IMR-90 (cell line): ENCODE measurements around the gene PRSS21. TPM values are rescaled to one million over a fixed set of nuclear protein-coding genes. Genes with fewer than 3 reads are reported as not detected.

ENCODE experiments used
- ATAC-seq: fragments of 200-7000 bp; cut with Tn5 transposase; 2 replicates; pipeline ENCODE4 v1.9.1; 2020; ENCODE audit warnings: low read depth, mild to moderate bottlenecking, moderate library complexity
- BruUV-seq: library from RNA; stranded (reverse); fragments of 400-500 nt; replicated peaks from 2 replicates; lab custom pipeline; 2021; lab: Mats Ljungman, UMichigan
- CTCF ChIA-PET: fragments of 300-600 bp; formaldehyde crosslinking; extraction: SDS; loops from one replicate; lab custom pipeline; 2021; ENCODE audit warnings: antibody characterized with exemption; lab: Yijun Ruan, JAX
- POLR2A ChIA-PET: fragments of 300-600 bp; sonication (Branson Sonifier 250); formaldehyde crosslinking; loops from one replicate; lab custom pipeline; 2022; ENCODE audit warnings: antibody characterized with exemption; ENCODE audit not compliant: unreplicated experiment; lab: Charles Lee
- DNase-seq: peaks from one replicate; pipeline ENCODE4 v3.0.0; 2013
- H2AFZ ChIP-seq: replicated peaks from 2 replicates; pipeline ENCODE3; 2013; ENCODE audit warnings: low read length, mild to moderate bottlenecking; ENCODE audit not compliant: poor library complexity
- H2AK5ac ChIP-seq: 2 replicates; pipeline ENCODE4 v1.6.1; 2013; ENCODE audit warnings: low read depth, low read length, inconsistent platforms
- H2AK9ac ChIP-seq: replicated peaks from 2 replicates; pipeline ENCODE3; 2013; ENCODE audit warnings: mild to moderate bottlenecking, low read depth, low read length, moderate library complexity; ENCODE audit not compliant: poor library complexity
- H2BK120ac ChIP-seq: 2 replicates; pipeline ENCODE4 v1.6.1; 2013; ENCODE audit warnings: low read depth, low read length, inconsistent platforms
- H2BK15ac ChIP-seq: 3 replicates; pipeline ENCODE4 v1.6.1; 2013; ENCODE audit warnings: low read depth, low read length, inconsistent platforms
- H2BK20ac ChIP-seq: 2 replicates; pipeline ENCODE4 v1.6.1; 2013; ENCODE audit warnings: low read depth, mild to moderate bottlenecking, inconsistent platforms, low read length, moderate library complexity
- H2BK5ac ChIP-seq: 2 replicates; pipeline ENCODE4 v1.6.1; 2013; ENCODE audit warnings: mild to moderate bottlenecking, low read depth, low read length, inconsistent platforms; ENCODE audit not compliant: poor library complexity, severe bottlenecking
- H3K14ac ChIP-seq: replicated peaks from 2 replicates; pipeline ENCODE4 v1.6.1; 2013; ENCODE audit warnings: low read depth, low read length, inconsistent platforms
- H3K18ac ChIP-seq: 2 replicates; pipeline ENCODE4 v1.6.1; 2013; ENCODE audit warnings: low read depth, low read length, control low read depth
- H3K23ac ChIP-seq: 2 replicates; pipeline ENCODE4 v1.6.1; 2013; ENCODE audit warnings: low read depth, low read length, inconsistent platforms
- H3K27ac ChIP-seq: 2 replicates; pipeline ENCODE4 v1.5.1; 2013; ENCODE audit warnings: mild to moderate bottlenecking, control low read depth, low read length; ENCODE audit not compliant: insufficient read depth
- H3K27me3 ChIP-seq: 2 replicates; pipeline ENCODE4 v1.6.1; 2013; ENCODE audit warnings: low read length; ENCODE audit not compliant: control insufficient read depth, insufficient read depth
- H3K36me3 ChIP-seq: 2 replicates; pipeline ENCODE4 v1.6.1; 2013; ENCODE audit warnings: low read length, mixed read lengths; ENCODE audit not compliant: control insufficient read depth, insufficient read depth
- H3K4ac ChIP-seq: 2 replicates; pipeline ENCODE4 v1.6.1; 2013; ENCODE audit warnings: low read depth, low read length, inconsistent platforms
- H3K4me1 ChIP-seq: 2 replicates; pipeline ENCODE4 v1.6.1; 2013; ENCODE audit warnings: low read length, mixed read lengths; ENCODE audit not compliant: control insufficient read depth, insufficient read depth
- H3K4me2 ChIP-seq: 2 replicates; pipeline ENCODE4 v1.6.1; 2013; ENCODE audit warnings: low read depth, mild to moderate bottlenecking, control low read depth, low read length, moderate library complexity
- H3K4me3 ChIP-seq: 2 replicates; pipeline ENCODE4 v1.5.1; 2013; ENCODE audit warnings: low read depth, mild to moderate bottlenecking, control low read depth, low read length, moderate library complexity; ENCODE audit not compliant: insufficient read depth
- H3K56ac ChIP-seq: 2 replicates; pipeline ENCODE4 v1.6.1; 2013; ENCODE audit warnings: low read length, inconsistent platforms; ENCODE audit not compliant: insufficient read depth; ENCODE audit errors: extremely low read depth
- H3K79me1 ChIP-seq, 2 experiments: 2 replicates each; pipeline ENCODE4 v1.6.1; 2013; ENCODE audit warnings: low read length in 2 of 2, inconsistent platforms in 1 of 2, low read depth in 1 of 2
- H3K9ac ChIP-seq: 2 replicates; pipeline ENCODE4 v1.6.1; 2013; ENCODE audit warnings: low read depth, low read length, control low read depth
- H3K9me1 ChIP-seq: 2 replicates; pipeline ENCODE4 v1.6.1; 2013; ENCODE audit warnings: low read length, inconsistent platforms; ENCODE audit not compliant: insufficient read depth
- H3K9me3 ChIP-seq: 2 replicates; pipeline ENCODE4 v1.6.1; 2013; ENCODE audit warnings: low read length; ENCODE audit not compliant: control insufficient read depth, insufficient read depth
- H4K20me1 ChIP-seq: 2 replicates; pipeline ENCODE4 v1.6.1; 2013; ENCODE audit warnings: low read length, inconsistent platforms; ENCODE audit not compliant: insufficient read depth
- H4K5ac ChIP-seq: 2 replicates; pipeline ENCODE4 v1.6.1; 2013; ENCODE audit warnings: mild to moderate bottlenecking, low read depth, low read length, control low read depth
- H4K8ac ChIP-seq, 2 experiments: 2 replicates each; pipeline ENCODE4 v1.6.1; 2013; ENCODE audit warnings: low read depth in 2 of 2, low read length in 2 of 2, control low read depth in 1 of 2, inconsistent platforms in 1 of 2
- H4K91ac ChIP-seq: 2 replicates; pipeline ENCODE4 v1.6.1; 2013; ENCODE audit warnings: low read depth, low read length, inconsistent platforms; ENCODE audit not compliant: insufficient read depth
- BHLHE40 ChIP-seq: fragments of 150-350 bp; IDR thresholded peaks from 2 replicates; pipeline ENCODE4 v1.6.1; 2016; ENCODE audit warnings: mild to moderate bottlenecking, low read depth, low read length
- CEBPB ChIP-seq: IDR thresholded peaks from 2 replicates; pipeline ENCODE4 v1.6.1; 2012; ENCODE audit warnings: low read depth, low read length, improper control_type of control experiment
- CHD1 ChIP-seq: IDR thresholded peaks from 2 replicates; pipeline ENCODE4 v1.6.1; 2012; ENCODE audit warnings: low read depth, low read length, improper control_type of control experiment
- CTCF ChIP-seq: conservative IDR thresholded peaks from 2 replicates; pipeline ENCODE4 v1.5.1; 2012; ENCODE audit warnings: mild to moderate bottlenecking, low read depth, low read length, improper control_type of control experiment
- ELK1 ChIP-seq: fragments of 150-350 bp; IDR thresholded peaks from 2 replicates; pipeline ENCODE4 v1.6.1; 2016; ENCODE audit warnings: low read depth, mild to moderate bottlenecking, low read length, moderate library complexity, borderline replicate concordance
- FOS ChIP-seq: fragments of 150-350 bp; IDR thresholded peaks from 2 replicates; pipeline ENCODE4 v1.6.1; 2016; ENCODE audit warnings: low read depth, low read length
- MAFK ChIP-seq: IDR thresholded peaks from 2 replicates; pipeline ENCODE4 v1.6.1; 2012; ENCODE audit warnings: low read depth, low read length, improper control_type of control experiment
- MAZ ChIP-seq: IDR thresholded peaks from 2 replicates; pipeline ENCODE4 v1.6.1; 2012; ENCODE audit warnings: low read depth, mild to moderate bottlenecking, low read length, improper control_type of control experiment, moderate library complexity, borderline replicate concordance
- MXI1 ChIP-seq: IDR thresholded peaks from 2 replicates; pipeline ENCODE4 v1.6.1; 2012; ENCODE audit warnings: low read depth, mild to moderate bottlenecking, low read length, moderate library complexity, borderline replicate concordance
- NFE2L2 ChIP-seq: fragments of 150-350 bp; IDR thresholded peaks from 2 replicates; pipeline ENCODE4 v1.6.1; 2016; ENCODE audit warnings: low read depth, mild to moderate bottlenecking, low read length
- POLR2A ChIP-seq: IDR thresholded peaks from 2 replicates; pipeline ENCODE4 v1.6.1; 2012; ENCODE audit warnings: mild to moderate bottlenecking, low read depth, low read length
- RAD21 ChIP-seq: IDR thresholded peaks from 2 replicates; pipeline ENCODE4 v1.6.1; 2012; ENCODE audit warnings: low read length, improper control_type of control experiment
- RCOR1 ChIP-seq: IDR thresholded peaks from 2 replicates; pipeline ENCODE4 v1.6.1; 2012; ENCODE audit warnings: mild to moderate bottlenecking, low read length, improper control_type of control experiment; ENCODE audit not compliant: insufficient replicate concordance
- RFX5 ChIP-seq: IDR thresholded peaks from 2 replicates; pipeline ENCODE4 v1.8.0; 2012; ENCODE audit warnings: low read depth, mild to moderate bottlenecking, low read length, moderate library complexity
- SMC3 ChIP-seq: fragments of 150-350 bp; IDR thresholded peaks from 2 replicates; pipeline ENCODE4 v1.6.1; 2016; ENCODE audit warnings: low read depth, mild to moderate bottlenecking, antibody characterized with exemption, low read length, moderate library complexity
- USF2 ChIP-seq: fragments of 150-350 bp; IDR thresholded peaks from 2 replicates; pipeline ENCODE4 v1.6.1; 2017; ENCODE audit warnings: mild to moderate bottlenecking, antibody characterized with exemption, low read length, low read depth
- WGBS, 2 experiments: methylation state at CpG; one replicate each; pipeline versions ENCODE4 v1.1.5 to v1.1.7; 2013; ENCODE audit warnings: missing lambda C conversion rate in 2 of 2; ENCODE audit not compliant: insufficient read length in 1 of 2; ENCODE audit errors: extremely low coverage in 2 of 2; 5-methylcytosine and 5-hydroxymethylcytosine counted together
- dilution Hi-C: fragments of 300-500 bp; cut with HindIII; formaldehyde crosslinking; loops from one replicate; pipeline ENCODE4 v1.14.3; 2018; ENCODE audit warnings: low sequenced_read_pairs; ENCODE audit not compliant: unreplicated experiment
- in situ Hi-C: fragments of 300-500 bp; cut with MboI; formaldehyde crosslinking; loops from 3 replicates; pipeline ENCODE4 v1.14.3; 2019; ENCODE audit warnings: low sequenced_read_pairs, inconsistent platforms, mixed read lengths
- intact Hi-C: fragments of 100-400 bp; cut with micrococcal nuclease; formaldehyde crosslinking; loops from 2 replicates; pipeline ENCODE4 v1.10.0; 2022
- polyA plus RNA-seq, 3 experiments: library from polyadenylated mRNA; depleted of rRNA; stranded (reverse); fragments of >200 nt; gene quantifications; 2 replicates each; pipeline ENCODE4 v1.2.3, GENCODE V29; 2012; ENCODE audit warnings: low replicate concordance in 1 of 3
- total RNA-seq: library from RNA; depleted of rRNA; stranded (reverse); fragments of >200 nt; gene quantifications from 2 replicates; pipeline ENCODE4 v1.2.3, GENCODE V29; 2012

The PRSS21 gene
- total and polyA plus RNA-seq, 2 of the 4 experiments (the other 2 are of a cell fraction): 0.21 TPM; not detected in 1

- no peak overlapping the region for H2BK15ac ChIP-seq
- in situ Hi-C loops: no loop called here
Observed at GRCh38 chr16:2828876-2829430, 11.9 kb downstream of the PRSS21 start.

More at GRCh38 chr16:2828876-2829430, 11.9 kb downstream of the PRSS21 start:
- ATAC-seq (no peak), DNase-seq (no peak)
- H4K8ac ChIP-seq: no peak overlapping the region
- H3K36me3 ChIP-seq: no peaks in the 10 kb centered on the region
- H3K9me3 ChIP-seq: no peaks in the 10 kb centered on the region
- TF ChIP-seq NFE2L2 (no peak), CHD1 (no peak), RCOR1 (no peak), MXI1 (no peak), CEBPB (no peak), BHLHE40 (no peak), MAFK (no peak), POLR2A (no peak), SMC3 (no peak), ELK1 (no peak), CTCF (no peak), MAZ (no peak), RAD21 (no peak), RFX5 (no peak), USF2 (no peak), FOS (no peak)
- H3K14ac ChIP-seq: no peak overlapping the region
- H3K4ac ChIP-seq: no peak overlapping the region
- H3K9ac ChIP-seq: no peak overlapping the region
- no peak overlapping the region for H3K4me3 ChIP-seq
- no peak overlapping the region for H2AK5ac ChIP-seq
- H3K18ac ChIP-seq: no peak overlapping the region
- POLR2A ChIA-PET: no interaction called here
- no peak overlapping the region for H4K91ac ChIP-seq
- no peak overlapping the region for H2BK20ac ChIP-seq
- no peaks in the 10 kb centered on the region for H3K9me1 ChIP-seq
- H2BK120ac ChIP-seq: no peak overlapping the region
- no peaks in the 10 kb centered on the region for H3K79me1 ChIP-seq
- H3K27me3 ChIP-seq: peaks cover 53% of the 10 kb centered on the region
- H3K4me1 ChIP-seq: no peaks in the 10 kb centered on the region
- intact Hi-C loops: no loop called here
- H3K56ac ChIP-seq: no peak overlapping the region
- no peak overlapping the region for H2AFZ ChIP-seq
- BruUV-seq: no TSS peak
- no peaks in the 10 kb centered on the region for H4K20me1 ChIP-seq
- no peak overlapping the region for H3K4me2 ChIP-seq
- dilution Hi-C loops: no loop called here
- no peak overlapping the region for H3K27ac ChIP-seq
- H3K23ac ChIP-seq: no peak overlapping the region
- 71% methylated on average over 8 of the region's 17 CpGs; no CpG with 5 or more reads in 1 of the 2 experiments for WGBS, 2 experiments
- H4K5ac ChIP-seq: no peak overlapping the region
- no peak overlapping the region for H2AK9ac ChIP-seq
- H2BK5ac ChIP-seq: no peak overlapping the region
- CTCF ChIA-PET: interaction anchor here (0.9 kb wide), 1 partner anchor 39 kb away, joined by 3 read pairs; no protein-coding TSS in a partner anchor
